Cerebellar nuclear complex (tissue), 1 donor: ENCODE results near the gene GALNT13.

Experiments
- DNase-seq, 2 experiments: peaks; one replicate each; lab custom pipeline; 2025; lab: John Stamatoyannopoulos, UW

Gene GALNT13

GRCh38 chr2:154125891-154126290 is 254.2 kb downstream of the GALNT13 start:
- DNase-seq: no peak

- no peak for DNase-seq
Observed at GRCh38 chr2:154130821-154131220, 259.1 kb downstream of the GALNT13 start.

- DNase-seq: no peak
Observed at GRCh38 chr2:154132827-154133226, 261.1 kb downstream of the GALNT13 start.

GRCh38 chr2:154133823-154134222 is 262.1 kb downstream of the GALNT13 start:
- no peak for DNase-seq

- no peak for DNase-seq
Observed at GRCh38 chr2:154140249-154141025, 268.7 kb downstream of the GALNT13 start.

- no peak for DNase-seq
Observed at GRCh38 chr2:154142480-154142879, 270.8 kb downstream of the GALNT13 start.

GRCh38 chr2:154143105-154143504 is 271.4 kb downstream of the GALNT13 start:
- no peak for DNase-seq

GRCh38 chr2:154158101-154158500 is 286.4 kb downstream of the GALNT13 start:
- DNase-seq: no peak

- no peak for DNase-seq
Observed at GRCh38 chr2:154161286-154161685, 289.6 kb downstream of the GALNT13 start.

- DNase-seq: no peak
Observed at GRCh38 chr2:154170400-154170799, 298.7 kb downstream of the GALNT13 start.

- no peak for DNase-seq
Observed at GRCh38 chr2:154173164-154173563, 301.4 kb downstream of the GALNT13 start.

- DNase-seq: no peak
Observed at GRCh38 chr2:154173919-154174318, 302.2 kb downstream of the GALNT13 start.

GRCh38 chr2:154182008-154182407 is 310.3 kb downstream of the GALNT13 start:
- DNase-seq: no peak

- DNase-seq: no peak
Observed at GRCh38 chr2:154187948-154188347, 316.2 kb downstream of the GALNT13 start.

GRCh38 chr2:154189953-154190352 is 318.2 kb downstream of the GALNT13 start:
- DNase-seq: no peak

- DNase-seq: no peak
Observed at GRCh38 chr2:154193246-154193645, 321.5 kb downstream of the GALNT13 start.

GRCh38 chr2:154194909-154195643 is 323.4 kb downstream of the GALNT13 start:
- DNase-seq: no peak

- DNase-seq: no peak
Observed at GRCh38 chr2:154195644-154196195, 324.0 kb downstream of the GALNT13 start.

- DNase-seq: no peak
Observed at GRCh38 chr2:154198866-154199265, 327.1 kb downstream of the GALNT13 start.

GRCh38 chr2:154203206-154203605 is 331.5 kb downstream of the GALNT13 start:
- DNase-seq: no peak

- no peak for DNase-seq
Observed at GRCh38 chr2:154203902-154204301, 332.2 kb downstream of the GALNT13 start.

GRCh38 chr2:154207288-154208047 is 335.7 kb downstream of the GALNT13 start:
- DNase-seq: no peak
